Endothelial cell of umbilical vein (primary cell): ENCODE results near the gene MYORG.

Experiments
- CTCF ChIP-seq, 2 donors: IDR thresholded peaks; 1 replicate in 1 of 2; 2 replicates in 1 of 2; pipeline ENCODE4 v1.5.1; 2011; ENCODE audit warnings: low read length in 2 of 2, mild to moderate bottlenecking in 2 of 2, moderate library complexity in 2 of 2, control low read depth in 1 of 2, inconsistent platforms in 1 of 2, low read depth in 1 of 2; ENCODE audit not compliant: insufficient read depth in 1 of 2; ENCODE audit errors: extremely low read depth in 1 of 2
- EZH2 ChIP-seq: IDR thresholded peaks from 2 replicates; pipeline ENCODE4 v1.6.1; 2012; ENCODE audit warnings: borderline replicate concordance, low read depth, mild to moderate bottlenecking, moderate library complexity, low read length, inconsistent platforms; ENCODE audit not compliant: severe bottlenecking
- FOS ChIP-seq: IDR thresholded peaks from 2 replicates; pipeline ENCODE4 v1.6.1; 2011; ENCODE audit warnings: mild to moderate bottlenecking, low read length, moderate library complexity, borderline replicate concordance; ENCODE audit not compliant: insufficient read depth
- GATA2 ChIP-seq: IDR thresholded peaks from 2 replicates; pipeline ENCODE4 v1.7.0; 2011; ENCODE audit warnings: low read depth, mild to moderate bottlenecking, moderate library complexity, mixed read lengths, low read length; ENCODE audit not compliant: insufficient read length, insufficient read depth
- JUN ChIP-seq: IDR thresholded peaks from 2 replicates; pipeline ENCODE4 v1.6.1; 2011; ENCODE audit warnings: borderline replicate concordance, low read depth; ENCODE audit not compliant: insufficient read length, insufficient read depth
- MAX ChIP-seq: IDR thresholded peaks from 2 replicates; pipeline ENCODE4 v1.6.1; 2011; ENCODE audit not compliant: insufficient read depth, insufficient read length
- MYC ChIP-seq: IDR thresholded peaks from one replicate; pipeline ENCODE4 v1.6.1; 2011; ENCODE audit warnings: mild to moderate bottlenecking, low read depth, low read length
- POLR2A ChIP-seq: IDR thresholded peaks from 2 replicates; pipeline ENCODE4 v1.6.1; 2012; ENCODE audit warnings: low read depth, mild to moderate bottlenecking, control low read depth, low read length
- POLR2AphosphoS5 ChIP-seq: IDR thresholded peaks from 2 replicates; pipeline ENCODE4 v1.6.1; 2012; ENCODE audit warnings: low read depth, mild to moderate bottlenecking, control low read depth, low read length, moderate library complexity; ENCODE audit not compliant: insufficient read depth

GRCh38 chr9:34373749-34374148 is 2.9 kb downstream of the MYORG start:
- TF ChIP-seq CTCF (IDR thresholded peaks at IDR 0.05; ENCODE audit: extremely low read depth in 1 of 2, insufficient read depth in 1 of 2, low read depth in 1 of 2, low read length in 2 of 2): no peak
- TF ChIP-seq MYC: no peak
- TF ChIP-seq JUN: no peak
- no peak for TF ChIP-seq POLR2AphosphoS5
- TF ChIP-seq POLR2A: no peak
- no peak for TF ChIP-seq EZH2
- TF ChIP-seq MAX: no peak
- TF ChIP-seq FOS: no peak
- TF ChIP-seq GATA2: no peak
